GM10248 (cell line): ENCODE measurements around the gene GYPB.
"Not testable (repeated sequence)": the region's sequence is repeated elsewhere in the genome, so short reads cannot be mapped to it uniquely, and the experiment has no call there.

Source experiments
- CTCF ChIA-PET: fragments of 300-600 bp; sonication (Branson Sonifier 250); formaldehyde crosslinking; extraction: SDS; loops from one replicate; lab custom pipeline; 2021; ENCODE audit warnings: antibody characterized with exemption; lab: Yijun Ruan, JAX
- POLR2A ChIA-PET: fragments of 350-650 bp; sonication (Branson Sonifier 250); formaldehyde crosslinking; extraction: SDS; loops from one replicate; lab custom pipeline; 2020; ENCODE audit warnings: antibody characterized with exemption; lab: Yijun Ruan, JAX
- DNase-seq: peaks from one replicate; pipeline ENCODE4 v3.0.0; 2012; ENCODE audit errors: extremely low spot score
- CTCF ChIP-seq: IDR thresholded peaks from 2 replicates; pipeline ENCODE4 v1.5.1; 2012; ENCODE audit warnings: mild to moderate bottlenecking, low read depth; ENCODE audit errors: extremely low read depth, missing control alignments, control extremely low read depth

GYPB gene

DNA sequence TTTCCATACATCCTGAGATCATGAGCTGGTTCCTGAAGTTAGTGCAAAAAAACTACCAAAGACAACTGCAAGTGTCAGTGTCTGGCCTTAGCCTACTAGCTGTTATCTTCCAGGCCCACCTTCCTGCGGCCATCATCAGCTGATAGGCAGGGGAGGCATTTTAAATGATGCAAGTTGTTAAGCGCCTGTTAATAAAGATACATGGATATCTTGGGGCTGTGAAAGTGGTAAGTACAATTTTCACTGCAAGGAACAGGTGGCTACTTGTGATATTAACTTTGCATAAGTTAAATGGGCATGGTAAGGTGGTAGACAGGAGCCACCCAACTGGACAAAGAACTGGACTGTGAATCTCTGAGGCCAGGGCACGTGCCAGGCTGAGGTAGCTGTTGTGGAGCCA lies at the start of gene GYPB:
TSS of gene GYPB (minus strand) at position 104 of the 400 bp plus-strand sequence. CDS start at position 11, 93 bp downstream.
- POLR2A ChIA-PET, DNase-seq, CTCF ChIA-PET: not testable (repeated sequence)

- DNase-seq, CTCF ChIA-PET, POLR2A ChIA-PET: not testable (repeated sequence)
These were observed 42.4 kb upstream of the GYPB start for GRCh38 chr4:144061556-144061955.

- POLR2A ChIA-PET, CTCF ChIA-PET, DNase-seq: not testable (repeated sequence)
These were observed 41.2 kb upstream of the GYPB start for GRCh38 chr4:144060234-144060859.

- TF ChIP-seq CTCF, result no peak
- DNase-seq, result no peak
- ChIA-PET POLR2A (no interaction called here), CTCF (no interaction called here)
These were observed 37.6 kb upstream of the GYPB start for GRCh38 chr4:144056800-144057199.

GRCh38 chr4:144055336-144055735 lies 36.2 kb upstream of the GYPB start:
- DNase-seq, CTCF ChIA-PET, POLR2A ChIA-PET: not testable (repeated sequence)

- DNase-seq, CTCF ChIA-PET, POLR2A ChIA-PET: not testable (repeated sequence)
These were observed 32.3 kb upstream of the GYPB start for GRCh38 chr4:144051494-144051893.

DNA sequence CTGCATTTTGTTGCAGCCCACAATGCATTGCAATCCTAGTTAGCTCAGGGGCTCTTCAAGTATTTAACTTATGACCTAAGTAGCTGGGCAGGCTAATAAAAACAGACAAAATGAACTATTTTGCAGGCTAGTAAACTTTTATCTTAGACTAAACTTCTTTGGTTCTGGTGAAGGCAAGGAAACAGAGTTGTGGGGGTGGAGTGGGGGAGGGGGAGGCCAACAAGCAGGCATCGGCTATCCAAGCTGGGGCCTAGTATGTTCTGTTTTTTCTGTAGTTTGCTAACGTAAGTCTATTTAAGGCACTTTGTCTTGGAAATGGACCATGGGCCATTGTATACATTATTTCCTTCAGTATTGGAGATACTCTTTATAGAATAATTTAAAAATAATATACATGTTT lies 31.5 kb upstream of the GYPB start:
- DNase-seq, CTCF ChIA-PET, POLR2A ChIA-PET: not testable (repeated sequence)

DNA sequence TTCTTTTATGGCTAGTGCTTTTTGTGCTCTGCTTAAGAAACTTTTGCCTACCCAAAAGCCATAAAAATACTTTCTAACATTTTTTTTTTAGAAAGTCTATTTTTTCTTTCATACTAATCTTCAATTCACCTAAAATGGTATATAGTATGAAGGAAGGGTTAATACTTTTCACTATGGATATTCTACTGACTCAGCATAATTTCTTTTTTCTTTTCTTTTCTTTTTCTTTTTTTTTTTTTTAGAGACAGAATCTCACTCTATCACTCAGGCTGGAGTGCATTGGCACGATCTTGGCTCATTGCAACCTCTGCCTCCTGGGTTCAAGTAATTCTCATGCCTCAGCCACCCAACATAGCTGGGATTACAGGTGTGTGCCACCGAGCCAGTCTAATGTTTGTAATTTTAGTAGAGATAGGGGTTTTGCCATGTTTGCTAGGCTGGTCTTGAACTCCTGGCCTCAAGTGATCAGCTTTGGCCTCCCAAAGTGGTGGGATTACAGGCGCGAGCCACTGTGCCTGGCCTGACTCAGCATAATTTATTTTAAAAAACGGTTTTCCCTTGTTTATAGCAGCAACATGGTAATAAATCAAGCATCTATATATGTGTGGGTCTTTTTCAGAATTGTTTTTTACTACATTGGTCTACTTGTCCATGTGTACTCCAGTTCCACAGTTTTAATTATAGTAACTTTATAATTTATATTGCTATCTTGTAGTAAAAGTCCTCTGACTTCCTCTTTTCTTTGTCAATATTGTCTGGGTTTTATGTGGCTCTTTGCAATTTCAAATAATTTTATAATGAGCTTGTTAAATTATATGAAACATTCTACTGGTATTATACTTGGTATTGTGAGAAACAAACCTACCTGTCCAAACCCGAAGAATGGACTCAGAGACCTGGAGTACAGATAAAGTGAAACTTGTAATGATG lies 30.6 kb upstream of the GYPB start:
- DNase-seq, POLR2A ChIA-PET, CTCF ChIA-PET: not testable (repeated sequence)

GRCh38 chr4:144044936-144045335 lies 25.8 kb upstream of the GYPB start:
- CTCF ChIA-PET, DNase-seq: not testable (repeated sequence)

DNA sequence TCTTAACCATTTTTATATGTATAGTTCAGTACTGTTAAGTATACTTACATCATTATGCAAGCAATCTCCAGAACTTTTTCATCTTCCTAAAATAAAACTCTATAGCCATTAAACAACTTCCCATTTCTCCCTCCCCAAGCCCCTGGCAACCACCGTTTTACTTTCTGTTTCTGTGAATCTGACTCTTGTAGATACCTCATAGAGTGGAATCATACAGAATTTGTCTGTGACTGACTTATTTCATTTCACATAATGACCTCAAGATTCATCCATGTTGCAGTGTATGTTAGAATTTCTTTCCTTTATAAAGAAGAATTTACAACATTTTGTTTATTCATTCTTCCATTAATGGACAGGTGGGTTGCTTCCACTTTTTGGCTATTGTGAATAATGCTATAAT lies 13.4 kb upstream of the GYPB start:
- CTCF ChIA-PET, DNase-seq, POLR2A ChIA-PET: not testable (repeated sequence)

More at GRCh38 chr4:144044936-144045335, 25.8 kb upstream of the GYPB start:
- POLR2A ChIA-PET, result not testable (repeated sequence)

DNA sequence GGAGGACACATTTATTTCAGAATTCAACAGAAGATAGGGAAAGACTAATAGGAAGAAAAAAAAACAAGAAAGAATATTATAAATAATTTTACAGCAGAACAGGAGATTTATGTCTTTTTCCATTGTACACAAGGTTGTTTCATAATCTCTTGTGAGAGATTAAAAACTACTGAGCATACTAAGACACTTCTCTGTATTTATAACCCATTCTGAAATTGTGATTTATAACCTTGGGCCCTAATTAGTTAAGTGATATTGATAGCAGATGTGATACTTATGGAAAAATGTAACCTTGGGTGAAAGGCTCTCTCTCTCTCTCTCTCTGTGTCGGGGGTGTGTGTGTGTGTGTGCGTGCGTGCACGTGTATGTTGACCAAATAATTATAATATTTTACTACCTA lies 12.7 kb upstream of the GYPB start:
- DNase-seq, CTCF ChIA-PET, POLR2A ChIA-PET: not testable (repeated sequence)

GRCh38 chr4:144031369-144031768 lies 12.2 kb upstream of the GYPB start:
- DNase-seq, CTCF ChIA-PET, POLR2A ChIA-PET: not testable (repeated sequence)

GRCh38 chr4:144030708-144031107 lies 11.5 kb upstream of the GYPB start:
- DNase-seq, CTCF ChIA-PET, POLR2A ChIA-PET: not testable (repeated sequence)

GRCh38 chr4:144026682-144027081 lies 7.5 kb upstream of the GYPB start:
- DNase-seq, POLR2A ChIA-PET: not testable (repeated sequence)

GRCh38 chr4:144024399-144025053 lies 5.3 kb upstream of the GYPB start:
- POLR2A ChIA-PET, DNase-seq, CTCF ChIA-PET: not testable (repeated sequence)

More at GRCh38 chr4:144026682-144027081, 7.5 kb upstream of the GYPB start:
- CTCF ChIA-PET, result not testable (repeated sequence)

- CTCF ChIA-PET, DNase-seq, POLR2A ChIA-PET: not testable (repeated sequence)
These were observed 3.7 kb upstream of the GYPB start for GRCh38 chr4:144022772-144023400.
